Right lobe of liver (tissue), 4 donors: ENCODE measurements around the gene OPCML.

Experiments
- POLR2A ChIP-seq: fragments of 450-650 bp; IDR thresholded peaks from one replicate; pipeline ENCODE4 v1.6.1; 2017; ENCODE audit warnings: antibody characterized with exemption, mild to moderate bottlenecking
- TF ChIP-seq, protein P1 (sequence below), 4 donors: fragments of 200-600 bp in 3 of 4; fragments of 450-650 bp in 1 of 4; IDR thresholded peaks; one replicate each; pipeline versions ENCODE4 v1.5.1 to v1.8.0; 2016 to 2022; ENCODE audit warnings: antibody characterized with exemption in 4 of 4, mild to moderate bottlenecking in 2 of 4
- donor health status: DM: no; HTN: no; CAD: no.
- donor health status: DM: no; HTN: no; CAD: no.
- donor health status: DM: no; HTN: yes; CAD: no.

DNA sequence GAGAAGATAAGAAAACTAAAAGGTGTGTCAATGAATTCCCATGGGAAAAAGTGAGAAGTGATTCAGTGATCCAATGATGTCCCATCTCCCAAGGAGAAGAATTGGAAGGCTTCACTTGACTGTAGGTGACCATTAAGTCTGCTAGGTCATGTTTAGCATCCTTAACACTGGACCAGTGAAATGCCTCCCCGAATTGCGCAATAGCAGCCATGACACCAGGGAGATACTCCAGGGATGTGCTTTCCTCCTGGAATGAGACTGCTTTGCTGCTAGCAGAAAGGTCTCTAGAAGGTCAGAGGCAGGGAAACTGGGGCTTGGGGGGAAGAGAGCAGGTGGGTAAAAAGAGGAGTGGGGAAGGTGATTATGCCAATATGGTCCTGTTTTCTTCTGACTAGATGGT lies 364.3 kb downstream of the OPCML start:
- TF ChIP-seq, protein P1, sequence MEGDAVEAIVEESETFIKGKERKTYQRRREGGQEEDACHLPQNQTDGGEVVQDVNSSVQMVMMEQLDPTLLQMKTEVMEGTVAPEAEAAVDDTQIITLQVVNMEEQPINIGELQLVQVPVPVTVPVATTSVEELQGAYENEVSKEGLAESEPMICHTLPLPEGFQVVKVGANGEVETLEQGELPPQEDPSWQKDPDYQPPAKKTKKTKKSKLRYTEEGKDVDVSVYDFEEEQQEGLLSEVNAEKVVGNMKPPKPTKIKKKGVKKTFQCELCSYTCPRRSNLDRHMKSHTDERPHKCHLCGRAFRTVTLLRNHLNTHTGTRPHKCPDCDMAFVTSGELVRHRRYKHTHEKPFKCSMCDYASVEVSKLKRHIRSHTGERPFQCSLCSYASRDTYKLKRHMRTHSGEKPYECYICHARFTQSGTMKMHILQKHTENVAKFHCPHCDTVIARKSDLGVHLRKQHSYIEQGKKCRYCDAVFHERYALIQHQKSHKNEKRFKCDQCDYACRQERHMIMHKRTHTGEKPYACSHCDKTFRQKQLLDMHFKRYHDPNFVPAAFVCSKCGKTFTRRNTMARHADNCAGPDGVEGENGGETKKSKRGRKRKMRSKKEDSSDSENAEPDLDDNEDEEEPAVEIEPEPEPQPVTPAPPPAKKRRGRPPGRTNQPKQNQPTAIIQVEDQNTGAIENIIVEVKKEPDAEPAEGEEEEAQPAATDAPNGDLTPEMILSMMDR (IDR thresholded peaks at IDR 0.05) = no peak
- TF ChIP-seq POLR2A = no peak
